ENCODE data around the gene ENAH.

GRCh38 chr1:225635649-225636048, 17.3 kb downstream of the ENAH start:
- TF ChIP-seq CTCF (conservative IDR thresholded peaks at IDR 0.05 in 1 of 2, IDR thresholded peaks at IDR 0.05 in 1 of 2; ENCODE audit: low read depth in 1 of 2, low read length in 2 of 2) (no peak), EZH2 (IDR thresholded peaks at IDR 0.05; ENCODE audit: low read length, missing control alignments) (no peak)

All from fibroblast of lung (primary cell).